Cardiac muscle cell (in vitro differentiated cells and primary cell): Measurements from ENCODE around the gene CRIM1. TPM values are rescaled to one million over a fixed set of nuclear protein-coding genes. Genes with fewer than 3 reads are reported as not detected.

Experiments
- DNase-seq, 2 donors: peaks; one replicate each; pipeline versions ENCODE4 v3.0.0 to v3.0.0-alpha.2; 2010 to 2017; ENCODE audit warnings: low read depth in 1 of 2, low spot score in 1 of 2
- H3K27ac ChIP-seq: fragments of 200-600 bp; sonication (generic); 2 replicates; pipeline ENCODE4 v1.5.1; 2016
- H3K27me3 ChIP-seq: fragments of 200-600 bp; sonication (generic); 2 replicates; pipeline ENCODE4 v1.6.0; 2016; ENCODE audit warnings: control low read depth
- H3K36me3 ChIP-seq: fragments of 200-600 bp; sonication (generic); 2 replicates; pipeline ENCODE4 v1.5.1; 2016; ENCODE audit warnings: control low read depth
- H3K4me1 ChIP-seq: fragments of 200-600 bp; sonication (generic); 2 replicates; pipeline ENCODE4 v1.8.1; 2017; ENCODE audit warnings: low read depth, mild to moderate bottlenecking, mixed run types
- H3K4me3 ChIP-seq: fragments of 200-600 bp; sonication (generic); 2 replicates; pipeline ENCODE4 v1.5.1; 2016; ENCODE audit warnings: mild to moderate bottlenecking
- H3K9me3 ChIP-seq: fragments of 200-600 bp; sonication (generic); 2 replicates; pipeline ENCODE4 v1.5.1; 2017; ENCODE audit warnings: low read depth, mild to moderate bottlenecking, control low read depth
- polyA plus RNA-seq: library from polyadenylated mRNA; unstranded; fragments of >200 nt; fragmentation: Nextera tagmentation; extraction: Ambion mirVana; gene quantifications from 2 replicates; pipeline ENCODE4 v1.2.1, GENCODE V29; 2016
- total RNA-seq: library from RNA; depleted of rRNA; stranded (reverse); fragments of >200 nt; gene quantifications from 2 replicates; pipeline ENCODE4 v1.2.3, GENCODE V29; 2016
- TF ChIP-seq, protein P1 (sequence below): IDR thresholded peaks from 2 replicates; pipeline ENCODE4 v1.5.1; 2012; ENCODE audit warnings: low read depth, mild to moderate bottlenecking, low read length

The CRIM1 gene
- total and polyA plus RNA-seq, 2 experiments from 2014 or later: 2.4 to 5.4 TPM

- Histone ChIP-seq H3K4me3 (no peak overlapping the region), H3K4me1 (peaks cover 3% of the 10 kb centered on the region), H3K27me3 (peaks cover 59% of the 10 kb centered on the region), H3K36me3 (no peaks in the 10 kb centered on the region), H3K27ac (no peak overlapping the region), H3K9me3 (no peaks in the 10 kb centered on the region)
- TF ChIP-seq, protein P1, sequence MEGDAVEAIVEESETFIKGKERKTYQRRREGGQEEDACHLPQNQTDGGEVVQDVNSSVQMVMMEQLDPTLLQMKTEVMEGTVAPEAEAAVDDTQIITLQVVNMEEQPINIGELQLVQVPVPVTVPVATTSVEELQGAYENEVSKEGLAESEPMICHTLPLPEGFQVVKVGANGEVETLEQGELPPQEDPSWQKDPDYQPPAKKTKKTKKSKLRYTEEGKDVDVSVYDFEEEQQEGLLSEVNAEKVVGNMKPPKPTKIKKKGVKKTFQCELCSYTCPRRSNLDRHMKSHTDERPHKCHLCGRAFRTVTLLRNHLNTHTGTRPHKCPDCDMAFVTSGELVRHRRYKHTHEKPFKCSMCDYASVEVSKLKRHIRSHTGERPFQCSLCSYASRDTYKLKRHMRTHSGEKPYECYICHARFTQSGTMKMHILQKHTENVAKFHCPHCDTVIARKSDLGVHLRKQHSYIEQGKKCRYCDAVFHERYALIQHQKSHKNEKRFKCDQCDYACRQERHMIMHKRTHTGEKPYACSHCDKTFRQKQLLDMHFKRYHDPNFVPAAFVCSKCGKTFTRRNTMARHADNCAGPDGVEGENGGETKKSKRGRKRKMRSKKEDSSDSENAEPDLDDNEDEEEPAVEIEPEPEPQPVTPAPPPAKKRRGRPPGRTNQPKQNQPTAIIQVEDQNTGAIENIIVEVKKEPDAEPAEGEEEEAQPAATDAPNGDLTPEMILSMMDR: no peak
- no peak for DNase-seq
Observed at GRCh38 chr2:36497570-36498163, 142.1 kb downstream of the CRIM1 start.

- no peaks in the 10 kb centered on the region for H3K36me3 ChIP-seq
Observed at GRCh38 chr2:36499128-36499820, 143.7 kb downstream of the CRIM1 start.

DNA sequence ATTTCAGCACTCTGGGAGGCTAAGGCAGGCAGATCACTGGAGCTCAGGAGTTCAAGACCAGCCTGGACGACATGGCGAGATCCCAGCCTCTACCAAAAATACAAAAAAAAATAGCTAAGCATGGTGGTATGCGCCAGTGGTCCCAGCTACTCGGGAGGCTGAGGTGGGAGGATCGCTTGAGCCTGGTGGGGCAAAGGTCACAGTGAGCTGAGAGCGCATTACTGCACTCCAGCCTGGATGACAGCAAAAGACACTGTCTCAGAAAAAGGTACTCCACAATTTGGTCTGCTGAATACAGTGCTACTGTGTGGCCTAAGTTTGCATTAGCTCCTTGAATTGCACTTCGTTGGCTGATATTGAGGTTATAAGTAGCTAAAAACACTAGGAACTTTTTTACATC lies 144.5 kb downstream of the CRIM1 start:
- Histone ChIP-seq H3K36me3 (no peaks in the 10 kb centered on the region), H3K27ac (no peak overlapping the region), H3K9me3 (no peaks in the 10 kb centered on the region), H3K4me3 (no peak overlapping the region), H3K27me3 (peaks cover 67% of the 10 kb centered on the region), H3K4me1 (no peaks in the 10 kb centered on the region)
- no peak for DNase-seq
- TF ChIP-seq, protein P1: no peak

More at GRCh38 chr2:36499128-36499820, 143.7 kb downstream of the CRIM1 start:
- H3K4me3 ChIP-seq: no peak overlapping the region
- H3K4me1 ChIP-seq: no peaks in the 10 kb centered on the region
- no peaks in the 10 kb centered on the region for H3K9me3 ChIP-seq
- H3K27ac ChIP-seq: no peak overlapping the region
- no peak for DNase-seq
- TF ChIP-seq, protein P1: no peak
- H3K27me3 ChIP-seq: peaks cover 72% of the 10 kb centered on the region

DNA sequence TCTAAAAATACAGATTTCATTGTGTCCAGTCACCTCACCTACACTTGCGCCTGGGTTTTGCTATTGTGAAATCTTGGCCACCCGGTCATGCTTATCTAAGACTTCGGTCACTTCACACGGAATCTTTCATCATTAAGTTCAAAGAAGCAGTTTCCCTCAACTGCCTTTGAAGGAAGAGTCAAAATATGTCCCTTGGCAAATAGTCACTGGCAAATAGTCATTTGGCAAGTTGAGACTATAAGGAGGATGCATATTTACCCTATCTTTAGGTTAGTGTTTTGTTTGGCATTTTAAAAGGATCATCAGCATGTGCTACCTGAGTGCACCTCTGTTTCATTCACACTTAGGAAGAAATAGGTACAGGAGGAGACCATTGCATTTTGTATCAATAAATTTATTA lies 146.5 kb downstream of the CRIM1 start:
- no peak overlapping the region for H3K27ac ChIP-seq
- no peaks in the 10 kb centered on the region for H3K9me3 ChIP-seq
- TF ChIP-seq, protein P1: no peak
- peaks cover 60% of the 10 kb centered on the region for H3K27me3 ChIP-seq
- no peaks in the 10 kb centered on the region for H3K36me3 ChIP-seq
- peak in 1 of 2 donors; percentile 44 for DNase-seq
- no peak overlapping the region for H3K4me3 ChIP-seq
- no peaks in the 10 kb centered on the region for H3K4me1 ChIP-seq

DNA sequence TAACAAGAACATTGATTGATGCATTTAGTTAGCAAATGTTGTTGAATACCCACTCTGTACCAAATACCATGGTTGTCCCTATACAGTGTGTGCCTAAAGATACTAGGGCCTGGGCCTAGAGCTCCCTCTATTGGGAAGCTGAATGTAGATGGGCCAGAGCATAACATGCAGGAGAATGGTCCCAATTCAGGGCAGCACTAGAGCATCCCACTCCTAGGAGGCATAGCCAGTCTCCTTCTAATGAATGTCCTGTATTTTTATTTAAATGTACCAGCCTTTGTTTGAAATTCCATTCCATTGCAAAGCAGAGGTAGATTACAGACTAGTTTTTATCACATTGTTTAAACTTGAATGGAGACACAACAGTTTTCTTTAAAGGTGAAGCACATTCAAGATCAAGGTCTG lies 151.8 kb downstream of the CRIM1 start:
- TF ChIP-seq, protein P1: peak; percentile 96
- no peaks in the 10 kb centered on the region for H3K36me3 ChIP-seq
- H3K4me1 ChIP-seq: peaks cover 5% of the 10 kb centered on the region
- DNase-seq: peak; percentile 72 to 81
- H3K4me3 ChIP-seq: no peak overlapping the region
- peaks cover 25% of the 10 kb centered on the region for H3K27me3 ChIP-seq
- H3K9me3 ChIP-seq: no peaks in the 10 kb centered on the region
- no peak overlapping the region for H3K27ac ChIP-seq
